Right lobe of liver (tissue), 4 donors: Measurements from ENCODE around the gene MFAP2.

Experiments
- CTCF ChIP-seq, 4 donors: fragments of 200-600 bp in 3 of 4; fragments of 450-650 bp in 1 of 4; IDR thresholded peaks; one replicate each; pipeline versions ENCODE4 v1.5.1 to v1.8.0; 2016 to 2022; ENCODE audit warnings: antibody characterized with exemption in 4 of 4, mild to moderate bottlenecking in 2 of 4
- POLR2A ChIP-seq: fragments of 450-650 bp; IDR thresholded peaks from one replicate; pipeline ENCODE4 v1.6.1; 2017; ENCODE audit warnings: antibody characterized with exemption, mild to moderate bottlenecking
- donor health status: DM: no; HTN: no; CAD: no.
- donor health status: DM: no; HTN: no; CAD: no.
- donor health status: DM: no; HTN: yes; CAD: no.

- TF ChIP-seq CTCF (IDR thresholded peaks at IDR 0.05) (no peak), POLR2A (no peak)
Observed at GRCh38 chr1:16969651-16970050, 10.8 kb downstream of the MFAP2 start.
